HG03025 (cell line): ENCODE data around the gene FRMD4A.
"Not testable (repeated sequence)": the region's sequence is repeated elsewhere in the genome, so short reads cannot be mapped to it uniquely, and the experiment has no call there.

Experiments used
- ATAC-seq: cut with Tn5 transposase; IDR thresholded peaks from one replicate; pipeline ENCODE4 v1.9.1; 2021; ENCODE audit warnings: mild to moderate bottlenecking, moderate library complexity; ENCODE audit not compliant: unreplicated experiment, low FRiP score

FRMD4A gene

GRCh38 chr10:13717936-13718772, 612.6 kb downstream of the FRMD4A start:
- ATAC-seq: no peak

GRCh38 chr10:13717571-13717935, 613.2 kb downstream of the FRMD4A start:
- no peak for ATAC-seq

- no peak for ATAC-seq
Observed at GRCh38 chr10:13716081-13717071, 614.3 kb downstream of the FRMD4A start.

GRCh38 chr10:13715596-13715995, 615.1 kb downstream of the FRMD4A start:
- ATAC-seq: not testable (repeated sequence)

GRCh38 chr10:13715100-13715499, 615.6 kb downstream of the FRMD4A start:
- ATAC-seq: no peak

- peak; percentile 66 for ATAC-seq
Observed at GRCh38 chr10:13712837-13713581, 617.7 kb downstream of the FRMD4A start.

- ATAC-seq: no peak
Observed at GRCh38 chr10:13712476-13712836, 618.3 kb downstream of the FRMD4A start.

- no peak for ATAC-seq
Observed at GRCh38 chr10:13711291-13711690, 619.4 kb downstream of the FRMD4A start.

GRCh38 chr10:13709931-13710650, 620.6 kb downstream of the FRMD4A start:
- no peak for ATAC-seq

GRCh38 chr10:13708256-13708990, 622.3 kb downstream of the FRMD4A start:
- no peak for ATAC-seq

GRCh38 chr10:13707156-13707881, 623.4 kb downstream of the FRMD4A start:
- ATAC-seq: no peak

- no peak for ATAC-seq
Observed at GRCh38 chr10:13706604-13707003, 624.1 kb downstream of the FRMD4A start.

- ATAC-seq: no peak
Observed at GRCh38 chr10:13706175-13706574, 624.5 kb downstream of the FRMD4A start.

- no peak for ATAC-seq
Observed at GRCh38 chr10:13705526-13706174, 625.1 kb downstream of the FRMD4A start.

- no peak for ATAC-seq
Observed at GRCh38 chr10:13704964-13705363, 625.8 kb downstream of the FRMD4A start.

GRCh38 chr10:13703997-13704536, 626.7 kb downstream of the FRMD4A start:
- no peak for ATAC-seq

GRCh38 chr10:13703101-13703818, 627.5 kb downstream of the FRMD4A start:
- ATAC-seq: no peak
